ENCODE results near the gene PRDM5. TPM values are rescaled to one million over a fixed set of nuclear protein-coding genes. Genes with fewer than 3 reads are reported as not detected.

Gene PRDM5
- total RNA-seq, 1 donor from 2014 or later = 7.3 TPM

- H3K27me3 ChIP-seq (ENCODE audit: control insufficient read depth, insufficient read depth, low read length) = no peaks in the 10 kb centered on the region
- H3K4me3 ChIP-seq (ENCODE audit: low read depth, low read length) = no peak overlapping the region
- H3K36me3 ChIP-seq (ENCODE audit: control insufficient read depth, insufficient read depth, low read length) = no peaks in the 10 kb centered on the region
- TF ChIP-seq CTCF (IDR thresholded peaks at IDR 0.05; ENCODE audit: insufficient read depth, low read length, poor library complexity, severe bottlenecking) = no peak
- DNase-seq (ENCODE audit: low read depth) = no peak
Observed at GRCh38 chr4:120886191-120886590, 36.3 kb downstream of the PRDM5 start.

- no peaks in the 10 kb centered on the region for H3K27me3 ChIP-seq (ENCODE audit: control insufficient read depth, insufficient read depth, low read length)
- DNase-seq (ENCODE audit: low read depth) = no peak
- H3K36me3 ChIP-seq (ENCODE audit: control insufficient read depth, insufficient read depth, low read length) = no peaks in the 10 kb centered on the region
- H3K4me3 ChIP-seq (ENCODE audit: low read depth, low read length) = no peak overlapping the region
- no peak for TF ChIP-seq CTCF (IDR thresholded peaks at IDR 0.05; ENCODE audit: insufficient read depth, low read length, poor library complexity, severe bottlenecking)
Observed at GRCh38 chr4:120881846-120882245, 40.7 kb downstream of the PRDM5 start.

- Histone ChIP-seq H3K27me3 (ENCODE audit: control insufficient read depth, insufficient read depth, low read length) (no peaks in the 10 kb centered on the region), H3K36me3 (ENCODE audit: control insufficient read depth, insufficient read depth, low read length) (no peaks in the 10 kb centered on the region), H3K4me3 (ENCODE audit: low read depth, low read length) (no peak overlapping the region)
- no peak for TF ChIP-seq CTCF (IDR thresholded peaks at IDR 0.05; ENCODE audit: insufficient read depth, low read length, poor library complexity, severe bottlenecking)
- DNase-seq (ENCODE audit: low read depth) = no peak
Observed at GRCh38 chr4:120881351-120881750, 41.2 kb downstream of the PRDM5 start.

GRCh38 chr4:120877021-120877420 is 45.5 kb downstream of the PRDM5 start:
- H3K36me3 ChIP-seq (ENCODE audit: control insufficient read depth, insufficient read depth, low read length) = no peaks in the 10 kb centered on the region
- no peak for DNase-seq (ENCODE audit: low read depth)
- TF ChIP-seq CTCF (IDR thresholded peaks at IDR 0.05; ENCODE audit: insufficient read depth, low read length, poor library complexity, severe bottlenecking) = no peak
- H3K27me3 ChIP-seq (ENCODE audit: control insufficient read depth, insufficient read depth, low read length) = no peaks in the 10 kb centered on the region
- H3K4me3 ChIP-seq (ENCODE audit: low read depth, low read length) = no peak overlapping the region

GRCh38 chr4:120874792-120875774 is 47.4 kb downstream of the PRDM5 start:
- TF ChIP-seq CTCF (IDR thresholded peaks at IDR 0.05; ENCODE audit: insufficient read depth, low read length, poor library complexity, severe bottlenecking) = no peak
- no peak overlapping the region for H3K4me3 ChIP-seq (ENCODE audit: low read depth, low read length)
- H3K36me3 ChIP-seq (ENCODE audit: control insufficient read depth, insufficient read depth, low read length) = no peaks in the 10 kb centered on the region
- no peaks in the 10 kb centered on the region for H3K27me3 ChIP-seq (ENCODE audit: control insufficient read depth, insufficient read depth, low read length)
- DNase-seq (ENCODE audit: low read depth) = no peak
